H9 (cell line): ENCODE measurements around the gene DRICH1. TPM values are rescaled to one million over a fixed set of nuclear protein-coding genes. Genes with fewer than 3 reads are reported as not detected.

ENCODE experiments used
- DNase-seq: peaks from one replicate; pipeline ENCODE4 v3.0.0-alpha.2; 2017
- H2AFZ ChIP-seq: one replicate; pipeline ENCODE4 v1.6.1; 2013; ENCODE audit warnings: mild to moderate bottlenecking, low read length, control low read depth, moderate library complexity
- H2AK5ac ChIP-seq: 2 replicates; pipeline ENCODE4 v1.6.1; 2013; ENCODE audit warnings: low read length, control low read depth, mixed read lengths; ENCODE audit not compliant: insufficient read length
- H2BK120ac ChIP-seq: one replicate; pipeline ENCODE4 v1.6.1; 2013; ENCODE audit warnings: low read depth, mild to moderate bottlenecking, low read length, control low read depth, inconsistent platforms; ENCODE audit not compliant: poor library complexity, severe bottlenecking
- H2BK12ac ChIP-seq: 2 replicates; pipeline ENCODE4 v1.6.1; 2013; ENCODE audit warnings: low read length, control low read depth, mixed read lengths, low read depth; ENCODE audit not compliant: insufficient read length
- H2BK15ac ChIP-seq: 2 replicates; pipeline ENCODE4 v1.6.1; 2013; ENCODE audit warnings: low read depth, low read length, control low read depth
- H2BK20ac ChIP-seq: one replicate; pipeline ENCODE4 v1.6.1; 2013; ENCODE audit warnings: low read depth, mild to moderate bottlenecking, low read length, control low read depth, inconsistent platforms; ENCODE audit not compliant: poor library complexity, severe bottlenecking
- H2BK5ac ChIP-seq: 2 replicates; pipeline ENCODE4 v1.6.1; 2013; ENCODE audit warnings: low read length, control low read depth, mixed read lengths; ENCODE audit not compliant: insufficient read length
- H3K14ac ChIP-seq: 2 replicates; pipeline ENCODE4 v1.6.1; 2013; ENCODE audit warnings: low read length, control low read depth; ENCODE audit not compliant: insufficient read depth
- H3K18ac ChIP-seq: 2 replicates; pipeline ENCODE4 v1.6.1; 2013; ENCODE audit warnings: low read depth, mild to moderate bottlenecking, mixed read lengths, low read length, control low read depth; ENCODE audit not compliant: insufficient read length
- H3K23ac ChIP-seq: 2 replicates; pipeline ENCODE4 v1.6.1; 2013; ENCODE audit warnings: low read length, control low read depth, mixed read lengths, low read depth; ENCODE audit not compliant: insufficient read length
- H3K23me2 ChIP-seq: 2 replicates; pipeline ENCODE4 v1.6.1; 2013; ENCODE audit warnings: low read depth, mild to moderate bottlenecking, mixed read lengths, low read length, control low read depth; ENCODE audit not compliant: insufficient read length, poor library complexity, severe bottlenecking
- H3K27ac ChIP-seq: 2 replicates; pipeline ENCODE4 v1.5.1; 2013; ENCODE audit warnings: low read length, control low read depth, mixed read lengths, low read depth; ENCODE audit not compliant: insufficient read length
- H3K27me3 ChIP-seq: 2 replicates; pipeline ENCODE4 v1.6.1; 2013; ENCODE audit warnings: low read length, control low read depth, inconsistent platforms; ENCODE audit not compliant: insufficient read depth
- H3K4ac ChIP-seq: 2 replicates; pipeline ENCODE4 v1.6.1; 2013; ENCODE audit warnings: low read depth, mild to moderate bottlenecking, control low read depth, inconsistent platforms, low read length, moderate library complexity
- H3K4me1 ChIP-seq: 2 replicates; pipeline ENCODE4 v1.6.1; 2013; ENCODE audit warnings: low read length, control low read depth, inconsistent platforms; ENCODE audit not compliant: insufficient read depth
- H3K4me2 ChIP-seq: 2 replicates; pipeline ENCODE4 v1.6.1; 2013; ENCODE audit warnings: low read length, control low read depth, mixed read lengths; ENCODE audit not compliant: insufficient read length, insufficient read depth
- H3K56ac ChIP-seq: 2 replicates; pipeline ENCODE4 v1.6.1; 2013; ENCODE audit warnings: low read depth, mild to moderate bottlenecking, mixed read lengths, low read length, control low read depth; ENCODE audit not compliant: insufficient read length
- H3K79me1 ChIP-seq: 2 replicates; pipeline ENCODE4 v1.6.1; 2013; ENCODE audit warnings: low read depth, mild to moderate bottlenecking, moderate library complexity, low read length, control low read depth, inconsistent platforms; ENCODE audit not compliant: insufficient read depth, poor library complexity, severe bottlenecking
- H3K79me2 ChIP-seq: 2 replicates; pipeline ENCODE4 v1.6.1; 2013; ENCODE audit warnings: low read length, control low read depth, inconsistent platforms; ENCODE audit not compliant: insufficient read depth
- H3K9ac ChIP-seq: 2 replicates; pipeline ENCODE4 v1.6.1; 2013; ENCODE audit warnings: low read length, control low read depth, mixed read lengths; ENCODE audit not compliant: insufficient read length; ENCODE audit errors: extremely low read depth
- H3K9me3 ChIP-seq: one replicate; pipeline ENCODE4 v1.6.1; 2013; ENCODE audit warnings: low read depth, low read length, inconsistent platforms; ENCODE audit not compliant: control insufficient read depth
- H3T11ph ChIP-seq: one replicate; pipeline ENCODE4 v1.6.1; 2013; ENCODE audit warnings: mild to moderate bottlenecking, low read length, control low read depth, inconsistent platforms
- H4K20me1 ChIP-seq: one replicate; pipeline ENCODE4 v1.6.1; 2013; ENCODE audit not compliant: control insufficient read depth, insufficient read length, insufficient read depth
- H4K5ac ChIP-seq: 2 replicates; pipeline ENCODE4 v1.6.1; 2013; ENCODE audit warnings: low read depth, mild to moderate bottlenecking, mixed read lengths, low read length, control low read depth; ENCODE audit not compliant: insufficient read length
- H4K8ac ChIP-seq: replicated peaks from 2 replicates; pipeline ENCODE4 v1.6.1; 2013; ENCODE audit warnings: low read length, control low read depth, mixed read lengths, low read depth; ENCODE audit not compliant: insufficient read length
- H4K91ac ChIP-seq: 2 replicates; pipeline ENCODE4 v1.6.1; 2013; ENCODE audit warnings: low read depth, mild to moderate bottlenecking, moderate library complexity, mixed read lengths, low read length, control low read depth; ENCODE audit not compliant: insufficient read length
- H3K27ac Mint-ChIP-seq, 3 experiments: 2 replicates in 2 of 3; 3 replicates in 1 of 3; pipeline ENCODE4 v1.8.0; 2020 to 2021; ENCODE audit warnings: mixed read lengths in 3 of 3, mild to moderate bottlenecking in 1 of 3, moderate library complexity in 1 of 3
- H3K27me3 Mint-ChIP-seq: 2 replicates; pipeline ENCODE4 v1.8.0; 2021; ENCODE audit warnings: low read depth, mild to moderate bottlenecking, moderate library complexity, mixed read lengths
- H3K36me3 Mint-ChIP-seq, 3 experiments: 2 replicates in 2 of 3; 3 replicates in 1 of 3; pipeline ENCODE4 v1.8.0; 2020 to 2021; ENCODE audit warnings: low read depth in 3 of 3, mixed read lengths in 3 of 3; ENCODE audit not compliant: insufficient read depth in 1 of 3
- H3K4me1 Mint-ChIP-seq, 2 experiments: 2 replicates each; pipeline ENCODE4 v1.8.0; 2020; ENCODE audit warnings: mixed read lengths in 2 of 2
- H3K4me3 Mint-ChIP-seq, 2 experiments: 2 replicates in 1 of 2; 3 replicates in 1 of 2; pipeline ENCODE4 v1.8.0; 2020 to 2021; ENCODE audit warnings: mild to moderate bottlenecking in 2 of 2, mixed read lengths in 2 of 2, moderate library complexity in 1 of 2
- H3K9me3 Mint-ChIP-seq, 2 experiments: 2 replicates in 1 of 2; 3 replicates in 1 of 2; pipeline ENCODE4 v1.8.0; 2020; ENCODE audit warnings: mild to moderate bottlenecking in 2 of 2, mixed read lengths in 2 of 2, moderate library complexity in 1 of 2
- WGBS: extraction: QIAGEN DNeasy Blood & Tissue Kit; methylation state at CpG from one replicate; pipeline ENCODE4 v1.1.7; 2013; ENCODE audit warnings: missing lambda C conversion rate, low lambda C conversion rate, mixed read lengths; ENCODE audit not compliant: insufficient read length; ENCODE audit errors: extremely low coverage; 5-methylcytosine and 5-hydroxymethylcytosine counted together
- long read RNA-seq: library from polyadenylated mRNA; unstranded; transcript quantifications from one replicate; pipeline ENCODE4 v2.0.0, GENCODE V29; 2020
- total RNA-seq: library from RNA; stranded (reverse); gene quantifications from 2 replicates; pipeline ENCODE4 v1.2.1, GENCODE V29; 2021
- TF ChIP-seq, protein P1 (sequence below): fragments of 200-600 bp; sonication (generic); conservative IDR thresholded peaks from 3 replicates; pipeline ENCODE4 v1.8.0; 2021; ENCODE audit warnings: antibody characterized with exemption, mild to moderate bottlenecking

DRICH1 gene, protein sequence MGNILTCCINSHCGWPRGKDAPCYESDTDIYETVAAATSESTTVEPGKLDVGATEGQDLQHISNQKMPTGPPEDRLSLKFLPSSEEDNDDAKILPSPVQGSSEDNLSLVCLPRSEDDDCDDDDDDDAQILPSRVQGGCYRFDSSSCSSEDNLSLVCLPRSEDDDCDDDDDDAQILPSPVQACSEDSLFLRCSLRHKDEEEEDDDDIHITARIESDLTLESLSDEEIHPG
- total RNA-seq = not detected in 2 replicates
- long read RNA-seq = 0 reads

DNA sequence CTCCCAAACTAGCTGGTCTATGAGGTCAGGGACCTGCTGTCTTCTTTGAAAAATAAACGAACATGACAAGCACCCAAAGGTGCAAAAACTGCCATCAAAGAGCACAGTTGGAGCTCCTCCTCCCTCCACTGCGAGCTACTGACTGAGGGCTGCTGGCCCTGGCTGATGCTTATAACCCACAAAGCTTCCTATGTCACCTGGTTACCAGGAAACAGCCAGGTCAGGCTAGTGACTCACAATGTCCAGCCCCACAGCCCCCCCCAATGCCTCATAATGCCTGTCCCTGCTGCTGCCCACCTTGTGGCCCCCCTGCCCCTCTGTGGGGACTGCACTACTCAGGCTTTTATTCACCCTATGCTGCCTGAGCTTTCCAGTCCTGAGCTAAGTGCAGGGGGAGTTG is at the start of gene DRICH1:
Gene DRICH1, minus strand, starts transcription at position 144 of the 400 bp plus-strand sequence. CDS start 298 bp downstream, outside the sequence.
- H2BK120ac ChIP-seq = no peak within 1 kb of the TSS
- peaks cover 0 to 4% of the 10 kb centered on the region in 2 experiments; a peak in 1 of 4 replicates for H3K4me1 Mint-ChIP-seq
- H2BK5ac ChIP-seq = no peak within 1 kb of the TSS
- no CpG with 5 or more reads among the region's 2 CpGs for WGBS
- H4K91ac ChIP-seq = no peak within 1 kb of the TSS
- no peaks in the 10 kb centered on the region for H3K4me1 ChIP-seq
- no peak within 1 kb of the TSS for H3K56ac ChIP-seq
- no peak within 1 kb of the TSS for H3K14ac ChIP-seq
- H3K4me2 ChIP-seq = no peak within 1 kb of the TSS
- H3K23me2 ChIP-seq = no peaks in the 10 kb centered on the region
- H4K8ac ChIP-seq = no peak within 1 kb of the TSS
- peaks cover 2% of the 10 kb centered on the region for H4K20me1 ChIP-seq
- TF ChIP-seq, protein P1, sequence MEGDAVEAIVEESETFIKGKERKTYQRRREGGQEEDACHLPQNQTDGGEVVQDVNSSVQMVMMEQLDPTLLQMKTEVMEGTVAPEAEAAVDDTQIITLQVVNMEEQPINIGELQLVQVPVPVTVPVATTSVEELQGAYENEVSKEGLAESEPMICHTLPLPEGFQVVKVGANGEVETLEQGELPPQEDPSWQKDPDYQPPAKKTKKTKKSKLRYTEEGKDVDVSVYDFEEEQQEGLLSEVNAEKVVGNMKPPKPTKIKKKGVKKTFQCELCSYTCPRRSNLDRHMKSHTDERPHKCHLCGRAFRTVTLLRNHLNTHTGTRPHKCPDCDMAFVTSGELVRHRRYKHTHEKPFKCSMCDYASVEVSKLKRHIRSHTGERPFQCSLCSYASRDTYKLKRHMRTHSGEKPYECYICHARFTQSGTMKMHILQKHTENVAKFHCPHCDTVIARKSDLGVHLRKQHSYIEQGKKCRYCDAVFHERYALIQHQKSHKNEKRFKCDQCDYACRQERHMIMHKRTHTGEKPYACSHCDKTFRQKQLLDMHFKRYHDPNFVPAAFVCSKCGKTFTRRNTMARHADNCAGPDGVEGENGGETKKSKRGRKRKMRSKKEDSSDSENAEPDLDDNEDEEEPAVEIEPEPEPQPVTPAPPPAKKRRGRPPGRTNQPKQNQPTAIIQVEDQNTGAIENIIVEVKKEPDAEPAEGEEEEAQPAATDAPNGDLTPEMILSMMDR = no peak
- H3K27ac ChIP-seq = no peak within 1 kb of the TSS
- H2BK20ac ChIP-seq = no peak within 1 kb of the TSS
- H4K5ac ChIP-seq = no peak within 1 kb of the TSS
- no peak within 1 kb of the TSS for H2AK5ac ChIP-seq
- no peak within 1 kb of the TSS for H3K18ac ChIP-seq
- H3K27me3 ChIP-seq = no peaks in the 10 kb centered on the region
- H3K79me2 ChIP-seq = no peaks in the 10 kb centered on the region
- no peaks in the 10 kb centered on the region for H3K9me3 Mint-ChIP-seq
- H3K36me3 Mint-ChIP-seq = no peaks in the 10 kb centered on the region
- H3K4me3 Mint-ChIP-seq = no peak within 1 kb of the TSS
- no peak within 1 kb of the TSS for H3K4ac ChIP-seq
- DNase-seq = no peak
- no peak within 1 kb of the TSS for H2BK15ac ChIP-seq
- H2BK12ac ChIP-seq = no peak within 1 kb of the TSS
- H3K27ac Mint-ChIP-seq = no peak within 1 kb of the TSS; a peak in 1 of 7 replicates
- H2AFZ ChIP-seq = no peak within 1 kb of the TSS
- H3K23ac ChIP-seq = no peak within 1 kb of the TSS
- no peaks in the 10 kb centered on the region for H3K79me1 ChIP-seq
- H3K27me3 Mint-ChIP-seq = peaks cover 58% of the 10 kb centered on the region
- H3K9me3 ChIP-seq = no peaks in the 10 kb centered on the region
- H3T11ph ChIP-seq = no peak within 1 kb of the TSS
- H3K9ac ChIP-seq = no peak within 1 kb of the TSS
